Measurements from ENCODE around the gene DPP4. TPM values are rescaled to one million over a fixed set of nuclear protein-coding genes. Genes with fewer than 3 reads are reported as not detected.

Gene DPP4
- total RNA-seq, 1 experiment from 2014 or later: 2.8 TPM

DNA sequence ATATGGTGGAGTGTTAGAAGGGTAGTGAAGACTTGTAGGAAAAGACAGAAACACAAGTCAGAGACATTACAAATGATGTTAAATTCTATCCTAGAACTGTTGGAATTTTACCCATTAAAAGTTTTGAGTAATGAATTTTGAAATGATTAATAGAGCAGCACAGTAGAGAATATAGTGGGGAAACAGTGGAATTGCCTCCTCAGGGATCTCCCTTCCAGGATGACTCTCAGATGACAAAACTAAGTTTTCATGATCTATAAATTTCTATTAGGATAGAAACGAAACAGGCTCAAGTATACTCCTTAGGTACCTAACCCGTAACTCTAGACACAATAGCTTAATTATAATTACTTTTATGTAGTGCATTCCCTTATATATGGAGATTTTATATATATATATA lies 86.7 kb downstream of the DPP4 start:
- no CpG with 5 or more reads among the region's 2 CpGs for whole genome bisulfite sequencing (ENCODE audit: extremely low coverage, insufficient read length, low lambda C conversion rate)
- no peak overlapping the region for H3K56ac ChIP-seq (ENCODE audit: insufficient read length, low read depth, low read length)
- Mint-ChIP-seq H3K27me3 (ENCODE audit: low read depth) (no peaks in the 10 kb centered on the region), H3K4me3 (no peak overlapping the region), H3K27ac (no peak overlapping the region), H3K9me3 (no peaks in the 10 kb centered on the region), H3K4me1 (no peaks in the 10 kb centered on the region; a peak in 2 of 4 replicates), H3K36me3 (ENCODE audit: insufficient read depth in 1 of 3, low read depth in 3 of 3) (no peaks in the 10 kb centered on the region)
- H3K9me3 ChIP-seq (ENCODE audit: control insufficient read depth, low read depth, low read length): no peaks in the 10 kb centered on the region
- H4K91ac ChIP-seq (ENCODE audit: insufficient read length, low read depth, low read length): no peak overlapping the region
- no peak overlapping the region for H3K27ac ChIP-seq (ENCODE audit: insufficient read length, low read depth, low read length)
- no peak overlapping the region for H2BK120ac ChIP-seq (ENCODE audit: low read depth, low read length, poor library complexity, severe bottlenecking)
- H2AFZ ChIP-seq (ENCODE audit: low read length): no peak overlapping the region
- H2AK5ac ChIP-seq (ENCODE audit: insufficient read length, low read length): no peak overlapping the region
- no peak overlapping the region for H4K5ac ChIP-seq (ENCODE audit: insufficient read length, low read depth, low read length)
- H3K4me1 ChIP-seq (ENCODE audit: insufficient read depth, low read length): no peaks in the 10 kb centered on the region
- no peak overlapping the region for H4K8ac ChIP-seq (replicated peaks; ENCODE audit: insufficient read length, low read depth, low read length)
- H2BK20ac ChIP-seq (ENCODE audit: low read depth, low read length, poor library complexity, severe bottlenecking): no peak overlapping the region
- H3K14ac ChIP-seq (ENCODE audit: insufficient read depth, low read length): no peak overlapping the region
- H3K9ac ChIP-seq (ENCODE audit: extremely low read depth, insufficient read length, low read length): no peak overlapping the region
- no peak overlapping the region for H2BK15ac ChIP-seq (ENCODE audit: low read depth, low read length)
- H2BK5ac ChIP-seq (ENCODE audit: insufficient read length, low read length): no peak overlapping the region
- no peaks in the 10 kb centered on the region for H3K79me1 ChIP-seq (ENCODE audit: insufficient read depth, low read depth, low read length, poor library complexity, severe bottlenecking)
- no peak overlapping the region for H3K4me2 ChIP-seq (ENCODE audit: insufficient read depth, insufficient read length, low read length)
- H3K4ac ChIP-seq (ENCODE audit: low read depth, low read length): no peak overlapping the region
- H2BK12ac ChIP-seq (ENCODE audit: insufficient read length, low read depth, low read length): no peak overlapping the region
- no peak for DNase-seq
- no peaks in the 10 kb centered on the region for H3K79me2 ChIP-seq (ENCODE audit: insufficient read depth, low read length)
- H3K23ac ChIP-seq (ENCODE audit: insufficient read length, low read depth, low read length): no peak overlapping the region
- H3K23me2 ChIP-seq (ENCODE audit: insufficient read length, low read depth, low read length, poor library complexity, severe bottlenecking): no peaks in the 10 kb centered on the region
- no peaks in the 10 kb centered on the region for H4K20me1 ChIP-seq (ENCODE audit: control insufficient read depth, insufficient read depth, insufficient read length)
- no peak overlapping the region for H3K18ac ChIP-seq (ENCODE audit: insufficient read length, low read depth, low read length)
- TF ChIP-seq CTCF (conservative IDR thresholded peaks at IDR 0.05): no peak
- no peaks in the 10 kb centered on the region for H3K27me3 ChIP-seq (ENCODE audit: insufficient read depth, low read length)
- no peak overlapping the region for H3T11ph ChIP-seq (ENCODE audit: low read length)

All from H9 (cell line).